Ovary (tissue), 3 donors: Measurements from ENCODE around the gene STPG1.

Source experiments
- CTCF ChIP-seq, 3 donors: fragments of 450-650 bp in 2 of 3; fragments of 200-600 bp in 1 of 3; IDR thresholded peaks; one replicate each; pipeline versions ENCODE4 v1.5.1 to v1.8.0; 2016 to 2022; ENCODE audit warnings: antibody characterized with exemption in 3 of 3, mild to moderate bottlenecking in 1 of 3
- POLR2A ChIP-seq: fragments of 450-650 bp; IDR thresholded peaks from one replicate; pipeline ENCODE4 v1.6.1; 2017; ENCODE audit warnings: antibody characterized with exemption, mild to moderate bottlenecking, moderate library complexity
- donor health status: DM: no; HTN: no; CAD: no.

GRCh38 chr1:24416666-24417391 lies 3.2 kb upstream of the STPG1 start:
- no peak for TF ChIP-seq POLR2A
- no peak for TF ChIP-seq CTCF (IDR thresholded peaks at IDR 0.05)
